GM21576 (cell line): ENCODE data around the gene MRPL36.
"Not testable (repeated sequence)": the region's sequence is repeated elsewhere in the genome, so short reads cannot be mapped to it uniquely, and the experiment has no call there.

Source experiments
- ATAC-seq: cut with Tn5 transposase; IDR thresholded peaks from one replicate; pipeline ENCODE4 v1.9.1; 2021; ENCODE audit warnings: mild to moderate bottlenecking, moderate library complexity; ENCODE audit not compliant: unreplicated experiment

Gene MRPL36

GRCh38 chr5:1799602-1800471 is at the start of gene MRPL36:
Gene MRPL36 (minus strand): TSS chr5:1799837. CDS start chr5:1798935, 902 bp downstream.
- ATAC-seq: peak; percentile 48

- no peak for ATAC-seq
Measured at GRCh38 chr5:1847611-1848010, 48.0 kb upstream of the MRPL36 start.

- ATAC-seq: no peak
Measured at GRCh38 chr5:1847056-1847455, 47.4 kb upstream of the MRPL36 start.

GRCh38 chr5:1846583-1846982 is 46.9 kb upstream of the MRPL36 start:
- no peak for ATAC-seq

- no peak for ATAC-seq
Measured at GRCh38 chr5:1845696-1846095, 46.1 kb upstream of the MRPL36 start.

GRCh38 chr5:1844708-1845436 is 45.2 kb upstream of the MRPL36 start:
- no peak for ATAC-seq

GRCh38 chr5:1843761-1844160 is 44.1 kb upstream of the MRPL36 start:
- ATAC-seq: not testable (repeated sequence)

GRCh38 chr5:1842004-1842819 is 42.6 kb upstream of the MRPL36 start:
- ATAC-seq: no peak

GRCh38 chr5:1840741-1841521 is 41.3 kb upstream of the MRPL36 start:
- ATAC-seq: no peak

- ATAC-seq: no peak
Measured at GRCh38 chr5:1840071-1840547, 40.5 kb upstream of the MRPL36 start.

GRCh38 chr5:1838013-1838412 is 38.4 kb upstream of the MRPL36 start:
- ATAC-seq: no peak

- no peak for ATAC-seq
Measured at GRCh38 chr5:1836891-1837880, 37.5 kb upstream of the MRPL36 start.

- no peak for ATAC-seq
Measured at GRCh38 chr5:1836176-1836890, 36.7 kb upstream of the MRPL36 start.

- ATAC-seq: no peak
Measured at GRCh38 chr5:1835431-1835830, 35.8 kb upstream of the MRPL36 start.

- ATAC-seq: no peak
Measured at GRCh38 chr5:1834721-1835429, 35.2 kb upstream of the MRPL36 start.

GRCh38 chr5:1834022-1834551 is 34.5 kb upstream of the MRPL36 start:
- no peak for ATAC-seq

GRCh38 chr5:1833264-1834021 is 33.8 kb upstream of the MRPL36 start:
- no peak for ATAC-seq
